UCSD-AML1 (cell line): ENCODE results near the gene GALNTL6.
"Not testable (repeated sequence)": the region's sequence is repeated elsewhere in the genome, so short reads cannot be mapped to it uniquely, and the experiment has no call there.

Source experiments
- DNase-seq: peaks from one replicate; lab custom pipeline; 2025; ENCODE audit not compliant: unreplicated experiment; lab: John Stamatoyannopoulos, UW

GALNTL6 gene

GRCh38 chr4:172786039-172786792, 973.0 kb downstream of the GALNTL6 start:
- no peak for DNase-seq

GRCh38 chr4:172787111-172787510, 973.9 kb downstream of the GALNTL6 start:
- DNase-seq = no peak

GRCh38 chr4:172791841-172792240, 978.6 kb downstream of the GALNTL6 start:
- DNase-seq = no peak

- DNase-seq = no peak
Measured at GRCh38 chr4:172793565-172794306, 980.5 kb downstream of the GALNTL6 start.

GRCh38 chr4:172794307-172794703, 981.1 kb downstream of the GALNTL6 start:
- DNase-seq = no peak

GRCh38 chr4:172797281-172797680, 984.1 kb downstream of the GALNTL6 start:
- DNase-seq = not testable (repeated sequence)

- DNase-seq = no peak
Measured at GRCh38 chr4:172802032-172802431, 988.8 kb downstream of the GALNTL6 start.

GRCh38 chr4:172806841-172807240, 993.6 kb downstream of the GALNTL6 start:
- no peak for DNase-seq

GRCh38 chr4:172808196-172808595, 995.0 kb downstream of the GALNTL6 start:
- DNase-seq = no peak

GRCh38 chr4:172809319-172809718, 996.1 kb downstream of the GALNTL6 start:
- no peak for DNase-seq

- DNase-seq = no peak
Measured at GRCh38 chr4:172813359-172813923, 1000.2 kb downstream of the GALNTL6 start.

GRCh38 chr4:172815499-172816164, 1002.4 kb downstream of the GALNTL6 start:
- no peak for DNase-seq

- no peak for DNase-seq
Measured at GRCh38 chr4:172818901-172819300, 1005.7 kb downstream of the GALNTL6 start.

GRCh38 chr4:172819353-172819752, 1006.1 kb downstream of the GALNTL6 start:
- DNase-seq = no peak

- no peak for DNase-seq
Measured at GRCh38 chr4:172822331-172822730, 1009.1 kb downstream of the GALNTL6 start.

- DNase-seq = no peak
Measured at GRCh38 chr4:172826346-172826745, 1013.1 kb downstream of the GALNTL6 start.

- no peak for DNase-seq
Measured at GRCh38 chr4:172826861-172827260, 1013.7 kb downstream of the GALNTL6 start.

GRCh38 chr4:172830295-172830764, 1017.1 kb downstream of the GALNTL6 start:
- no peak for DNase-seq

- no peak for DNase-seq
Measured at GRCh38 chr4:172836661-172837060, 1023.5 kb downstream of the GALNTL6 start.

- no peak for DNase-seq
Measured at GRCh38 chr4:172838111-172838510, 1024.9 kb downstream of the GALNTL6 start.

- DNase-seq = no peak
Measured at GRCh38 chr4:172838943-172839342, 1025.7 kb downstream of the GALNTL6 start.
